DMS114 treated with DMSO at 0.1 percent for 48 hours (cell line): ENCODE data around the gene DDX1.

Experiments used
- DNase-seq: peaks from one replicate; lab custom pipeline; 2025; ENCODE audit not compliant: unreplicated experiment; lab: John Stamatoyannopoulos, UW

Gene DDX1

GRCh38 chr2:15642815-15643500 is 51.3 kb downstream of the DDX1 start:
- no peak for DNase-seq

- DNase-seq: no peak
Observed at GRCh38 chr2:15643791-15644585, 52.3 kb downstream of the DDX1 start.

GRCh38 chr2:15645300-15645699 is 53.6 kb downstream of the DDX1 start:
- DNase-seq: no peak

- DNase-seq: no peak
Observed at GRCh38 chr2:15645720-15646385, 54.2 kb downstream of the DDX1 start.

GRCh38 chr2:15646661-15647060 is 55.0 kb downstream of the DDX1 start:
- no peak for DNase-seq

GRCh38 chr2:15647622-15648590 is 56.2 kb downstream of the DDX1 start:
- DNase-seq: no peak

- DNase-seq: no peak
Observed at GRCh38 chr2:15648593-15649525, 57.2 kb downstream of the DDX1 start.

GRCh38 chr2:15649561-15650255 is 58.0 kb downstream of the DDX1 start:
- DNase-seq: no peak

GRCh38 chr2:15650616-15651366 is 59.1 kb downstream of the DDX1 start:
- no peak for DNase-seq

- no peak for DNase-seq
Observed at GRCh38 chr2:15651367-15651727, 59.7 kb downstream of the DDX1 start.

- no peak for DNase-seq
Observed at GRCh38 chr2:15652252-15652651, 60.6 kb downstream of the DDX1 start.

- DNase-seq: no peak
Observed at GRCh38 chr2:15652801-15653200, 61.1 kb downstream of the DDX1 start.

- DNase-seq: no peak
Observed at GRCh38 chr2:15653806-15654726, 62.4 kb downstream of the DDX1 start.

- DNase-seq: no peak
Observed at GRCh38 chr2:15654727-15655073, 63.0 kb downstream of the DDX1 start.

GRCh38 chr2:15655123-15655887 is 63.6 kb downstream of the DDX1 start:
- no peak for DNase-seq

- DNase-seq: no peak
Observed at GRCh38 chr2:15656090-15656489, 64.4 kb downstream of the DDX1 start.

- no peak for DNase-seq
Observed at GRCh38 chr2:15657759-15658158, 66.1 kb downstream of the DDX1 start.
